Placental pericyte (primary cell): ENCODE measurements around the gene RPF1. TPM values are rescaled to one million over a fixed set of nuclear protein-coding genes. Genes with fewer than 3 reads are reported as not detected.

ENCODE experiments used
- total RNA-seq: library from RNA; depleted of rRNA; stranded (reverse); fragments of >200 nt; gene quantifications from 2 replicates; pipeline ENCODE4 v1.2.3, GENCODE V29; 2012

The RPF1 gene
- 26.5 and 39.8 TPM in 2 replicates for total RNA-seq

GRCh38 chr1:84478876-84479868 is at the start of gene RPF1:
RPF1 (plus strand) TSS chr1:84479266; CDS start chr1:84479282, 16 bp downstream.

GRCh38 chr1:84506002-84506728 is 27.1 kb downstream of the RPF1 start, which contains the start of the genes GNG5 and SPATA1:
GNG5 (minus strand) TSS chr1:84506581; CDS start chr1:84506091, 490 bp downstream.
SPATA1 (plus strand) TSS chr1:84506386; CDS start chr1:84516360, 9,974 bp downstream.

Other genes with a start within 250 kb of the RPF1 start
- 0.14 TPM in 1 of 2 replicates, not detected in the other for gene SAMD13, start 177.6 kb upstream of the RPF1 start, total RNA-seq
- gene DNASE2B, start 80.8 kb upstream of the RPF1 start, total RNA-seq, result not detected in 2 replicates
- 0.43 and 0.88 TPM in 2 replicates for gene SPATA1, start 27.1 kb downstream of the RPF1 start, total RNA-seq
- gene GNG5, start 27.3 kb downstream of the RPF1 start, total RNA-seq, result 36.1 and 36.8 TPM in 2 replicates
- 12.2 and 15.3 TPM in 2 replicates for gene CTBS, start 95.2 kb downstream of the RPF1 start, total RNA-seq
- gene SSX2IP, start 211.2 kb downstream of the RPF1 start, total RNA-seq, result 6.6 and 21.6 TPM in 2 replicates